Heart left ventricle (tissue), 16 donors: ENCODE measurements around the gene FAM241B. TPM values are rescaled to one million over a fixed set of nuclear protein-coding genes. Genes with fewer than 3 reads are reported as not detected.

Experiments
- ATAC-seq, 4 donors: fragments of 200-7000 bp; cut with Tn5 transposase; one replicate each; pipeline ENCODE4 v1.9.1; 2020 to 2022; ENCODE audit warnings: moderate library complexity in 4 of 4, mild to moderate bottlenecking in 3 of 4, moderate number of reproducible peaks in 1 of 4
- DNase-seq, 5 donors: peaks; one replicate each; pipeline ENCODE4 v3.0.0-alpha.2; 2020
- H3K27ac ChIP-seq, 12 donors: fragments of 200-600 bp; sonication (generic) in 4 of 12; one replicate each; pipeline versions ENCODE4 v1.5.0 to v1.8.0; 2016 to 2022; ENCODE audit warnings: mild to moderate bottlenecking in 2 of 12
- H3K27me3 ChIP-seq, 9 donors: fragments of 200-600 bp; sonication (generic) in 2 of 9; one replicate each; pipeline versions ENCODE4 v1.5.1 to v1.8.0; 2016 to 2022; ENCODE audit warnings: mild to moderate bottlenecking in 3 of 9
- H3K36me3 ChIP-seq, 9 donors: fragments of 200-600 bp; sonication (generic) in 2 of 9; one replicate each; pipeline versions ENCODE4 v1.5.0 to v1.8.0; 2018 to 2022; ENCODE audit warnings: mild to moderate bottlenecking in 2 of 9
- H3K4me1 ChIP-seq, 12 donors: fragments of 200-600 bp; sonication (generic) in 4 of 12; one replicate each; pipeline versions ENCODE4 v1.5.0 to v1.8.0; 2016 to 2022; ENCODE audit warnings: mild to moderate bottlenecking in 3 of 12
- H3K4me3 ChIP-seq, 12 donors: fragments of 200-600 bp; sonication (generic) in 4 of 12; one replicate each; pipeline versions ENCODE4 v1.5.0 to v1.8.0; 2017 to 2022; ENCODE audit warnings: mild to moderate bottlenecking in 9 of 12, moderate library complexity in 4 of 12
- H3K9me3 ChIP-seq, 12 donors: fragments of 200-600 bp; sonication (generic) in 4 of 12; one replicate each; pipeline versions ENCODE4 v1.5.0 to v1.8.0; 2016 to 2022; ENCODE audit warnings: mild to moderate bottlenecking in 1 of 12
- CTCF ChIP-seq, 12 donors: fragments of 200-600 bp; sonication (generic) in 4 of 12; IDR thresholded peaks; one replicate each; pipeline versions ENCODE4 v1.5.0 to v1.8.0; 2018 to 2022; ENCODE audit warnings: antibody characterized with exemption in 12 of 12, mild to moderate bottlenecking in 5 of 12
- POLR2A ChIP-seq, 2 donors: fragments of 450-650 bp; IDR thresholded peaks; one replicate each; pipeline ENCODE4 v1.6.1; 2017; ENCODE audit warnings: antibody characterized with exemption in 2 of 2, mild to moderate bottlenecking in 2 of 2, moderate library complexity in 2 of 2
- WGBS, 4 donors: extraction: QIAGEN DNeasy Blood & Tissue Kit in 2 of 4; methylation state at CpG; one replicate each; pipeline versions ENCODE4 v1.1.5 to v1.1.7; 2013 to 2018; 5-methylcytosine and 5-hydroxymethylcytosine counted together
- intact Hi-C, 10 donors: fragments of 100-400 bp; cut with DNase I; formaldehyde crosslinking; loops; one replicate each; pipeline versions ENCODE4 v1.11.1 to v1.14.2; 2022
- polyA plus RNA-seq, 2 donors: library from polyadenylated mRNA; stranded (reverse); fragments of 200-250 nt; gene quantifications; one replicate each; pipeline ENCODE4 v1.2.3, GENCODE V29; 2013
- total RNA-seq, 9 donors: library from RNA; depleted of rRNA in 2 of 9; stranded (reverse); fragments of >200 nt in 2 of 9; fragmentation: NEBNext Ultra II Directional in 3 of 9; extraction: Animal tissue kit (Norgen Biotek cat#: 25700) in 3 of 9; gene quantifications; one replicate each; pipeline versions ENCODE4 v1.1.0 to v1.2.4, GENCODE V29; 2016 to 2023
- donor health status: ischemic (EF 13 %, LVEDD 7.1; RV severe dilation, severe dysfunction).
- donor health status: healthy with polysubstance abuse.
- donor health status: DM: no; HTN: yes; CAD: no.
- donor health status: DM: no; HTN: no; CAD: no.
- donor health status: ischemic (EF 25% LVEDD 6.9; RV normal size, moderate dysfunction).
- donor health status: ischemic (EF 25% LVEDD 5.7; RV mildly dilated, moderate dysfunction).
- donor health status: healthy.
- donor health status: DM: yes; HTN: yes; CAD: no.
- donor health status: ischemic (EF 35%, LVEDD 5.7; RV mildly dilated, moderate dysfunction).
- donor health status: nonischemic (EF 11% LVEDD 7.7; RV severe dilation, severe dysfunction).
- donor health status: DM: yes; HTN: yes; CAD: no.
- donor health status: PGD.
- donor health status: ischemic (EF 29% LVEDD 5.4; RV normal size, mild dysfunction).
- donor health status: nonischemic (EF 23%, LVEDD 6.1; RV moderate dilation, normal function).

Gene FAM241B
- total and polyA plus RNA-seq, 11 donors = 0.64 to 7.8 (median 4.5) TPM

DNA sequence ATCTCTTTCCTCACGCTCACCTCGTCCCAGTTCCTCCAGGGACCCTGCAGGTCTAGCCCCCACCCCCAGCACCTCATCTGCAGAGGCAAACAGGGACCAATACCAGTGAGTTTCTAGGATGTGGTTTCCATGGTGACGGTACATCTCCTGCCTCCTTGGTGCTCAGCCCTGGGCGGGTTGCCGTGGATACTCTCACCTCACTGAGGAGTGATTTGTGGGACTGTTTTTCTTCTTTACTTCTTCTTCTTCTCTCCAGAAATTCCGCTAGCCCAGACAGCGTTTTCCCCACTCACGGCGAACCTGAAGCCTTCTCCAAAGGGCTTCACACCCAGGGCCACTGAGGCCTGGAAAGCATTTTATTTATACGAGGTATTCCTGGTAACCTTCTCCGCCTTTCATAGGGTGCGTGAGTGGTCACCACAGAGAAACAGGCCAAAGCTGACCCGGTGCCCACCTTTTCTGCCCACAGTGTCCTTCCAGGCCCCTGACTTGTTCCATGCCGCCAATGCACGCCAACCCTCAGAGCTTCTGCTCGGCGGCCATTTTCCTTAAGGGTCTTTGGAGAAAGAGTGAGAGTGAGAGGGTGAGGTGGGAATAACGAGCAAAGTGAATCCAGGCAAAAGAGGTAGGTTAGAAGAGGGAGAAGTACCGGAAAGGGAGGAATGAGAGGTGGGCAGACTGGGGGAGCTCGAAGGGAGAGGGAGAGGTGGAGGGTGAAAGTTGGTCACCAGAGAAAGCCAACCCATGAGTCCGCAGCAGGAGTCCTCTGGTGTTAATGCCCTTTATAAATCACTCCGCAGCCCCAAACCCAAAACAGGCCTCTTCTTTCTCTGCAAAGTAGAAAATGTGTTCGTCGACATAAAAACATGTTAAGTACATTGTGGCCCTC lies 15.5 kb downstream of the FAM241B start:
- H3K27ac ChIP-seq = no peak overlapping the region
- H3K9me3 ChIP-seq = no peaks in the 10 kb centered on the region
- no peaks in the 10 kb centered on the region for H3K36me3 ChIP-seq
- WGBS, 4 donors = 90 to 94% (median 91%) methylated on average over 24 of the region's 24 CpGs
- intact Hi-C loops = loop anchor here (2.0 to 10.0 kb wide), 9 partner anchors 69 to 401 kb away; partner anchors contain the start of gene COL13A1 (in 3 of the 10)
- no peaks in the 10 kb centered on the region for H3K4me1 ChIP-seq
- ATAC-seq (no peak), DNase-seq (no peak)
- no peak for TF ChIP-seq CTCF (IDR thresholded peaks at IDR 0.05)
- no peak for TF ChIP-seq POLR2A (IDR thresholded peaks at IDR 0.05)
- H3K4me3 ChIP-seq = no peak overlapping the region
- H3K27me3 ChIP-seq = peaks cover 0 to 17% (median 4%) of the 10 kb centered on the region in 9 donors

GRCh38 chr10:69646185-69647060 lies 16.4 kb downstream of the FAM241B start:
- H3K27me3 ChIP-seq = peaks cover 0 to 17% (median 4%) of the 10 kb centered on the region in 9 donors
- no peak overlapping the region for H3K27ac ChIP-seq
- DNase-seq = no peak
- no peak overlapping the region for H3K4me3 ChIP-seq
- WGBS, 4 donors = 62 to 72% (median 68%) methylated on average over 9 to 11 of the region's 11 CpGs
- TF ChIP-seq CTCF (IDR thresholded peaks at IDR 0.05) (no peak), POLR2A (IDR thresholded peaks at IDR 0.05) (no peak)
- H3K9me3 ChIP-seq = no peaks in the 10 kb centered on the region
- intact Hi-C loops = loop anchor here in 4 of 10 donors (2.0 to 10.0 kb wide), 5 partner anchors 70 to 402 kb away; partner anchors contain the start of gene COL13A1 (in 2 of the 4)
- no peak for ATAC-seq
- no peaks in the 10 kb centered on the region for H3K36me3 ChIP-seq
- no peaks in the 10 kb centered on the region for H3K4me1 ChIP-seq

- no peak overlapping the region for H3K4me3 ChIP-seq
- H3K4me1 ChIP-seq = no peaks in the 10 kb centered on the region
- H3K36me3 ChIP-seq = no peaks in the 10 kb centered on the region
- DNase-seq (no peak), ATAC-seq (no peak)
- no peaks in the 10 kb centered on the region for H3K9me3 ChIP-seq
- no peak for TF ChIP-seq CTCF (IDR thresholded peaks at IDR 0.05)
- TF ChIP-seq POLR2A (IDR thresholded peaks at IDR 0.05) = no peak
- 81 to 85% (median 83%) methylated on average over 6 of the region's 6 CpGs for WGBS, 4 donors
- peaks cover 0 to 17% (median 4%) of the 10 kb centered on the region in 9 donors for H3K27me3 ChIP-seq
- intact Hi-C loops = loop anchor here in 4 of 10 donors (2.0 to 10.0 kb wide), 5 partner anchors 70 to 402 kb away; partner anchors contain the start of gene COL13A1 (in 2 of the 4)
- no peak overlapping the region for H3K27ac ChIP-seq
Observed at GRCh38 chr10:69647126-69647525, 17.1 kb downstream of the FAM241B start.
